NOMO-1 treated with dmso at 0.1 percent for 144 hours (cell line): ENCODE results near the gene URGCP.

Experiments
- DNase-seq: peaks from one replicate; lab custom pipeline; 2025; ENCODE audit not compliant: unreplicated experiment; lab: John Stamatoyannopoulos, UW

URGCP gene, protein sequence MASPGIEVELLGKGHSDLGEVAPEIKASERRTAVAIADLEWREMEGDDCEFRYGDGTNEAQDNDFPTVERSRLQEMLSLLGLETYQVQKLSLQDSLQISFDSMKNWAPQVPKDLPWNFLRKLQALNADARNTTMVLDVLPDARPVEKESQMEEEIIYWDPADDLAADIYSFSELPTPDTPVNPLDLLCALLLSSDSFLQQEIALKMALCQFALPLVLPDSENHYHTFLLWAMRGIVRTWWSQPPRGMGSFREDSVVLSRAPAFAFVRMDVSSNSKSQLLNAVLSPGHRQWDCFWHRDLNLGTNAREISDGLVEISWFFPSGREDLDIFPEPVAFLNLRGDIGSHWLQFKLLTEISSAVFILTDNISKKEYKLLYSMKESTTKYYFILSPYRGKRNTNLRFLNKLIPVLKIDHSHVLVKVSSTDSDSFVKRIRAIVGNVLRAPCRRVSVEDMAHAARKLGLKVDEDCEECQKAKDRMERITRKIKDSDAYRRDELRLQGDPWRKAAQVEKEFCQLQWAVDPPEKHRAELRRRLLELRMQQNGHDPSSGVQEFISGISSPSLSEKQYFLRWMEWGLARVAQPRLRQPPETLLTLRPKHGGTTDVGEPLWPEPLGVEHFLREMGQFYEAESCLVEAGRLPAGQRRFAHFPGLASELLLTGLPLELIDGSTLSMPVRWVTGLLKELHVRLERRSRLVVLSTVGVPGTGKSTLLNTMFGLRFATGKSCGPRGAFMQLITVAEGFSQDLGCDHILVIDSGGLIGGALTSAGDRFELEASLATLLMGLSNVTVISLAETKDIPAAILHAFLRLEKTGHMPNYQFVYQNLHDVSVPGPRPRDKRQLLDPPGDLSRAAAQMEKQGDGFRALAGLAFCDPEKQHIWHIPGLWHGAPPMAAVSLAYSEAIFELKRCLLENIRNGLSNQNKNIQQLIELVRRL

DNA sequence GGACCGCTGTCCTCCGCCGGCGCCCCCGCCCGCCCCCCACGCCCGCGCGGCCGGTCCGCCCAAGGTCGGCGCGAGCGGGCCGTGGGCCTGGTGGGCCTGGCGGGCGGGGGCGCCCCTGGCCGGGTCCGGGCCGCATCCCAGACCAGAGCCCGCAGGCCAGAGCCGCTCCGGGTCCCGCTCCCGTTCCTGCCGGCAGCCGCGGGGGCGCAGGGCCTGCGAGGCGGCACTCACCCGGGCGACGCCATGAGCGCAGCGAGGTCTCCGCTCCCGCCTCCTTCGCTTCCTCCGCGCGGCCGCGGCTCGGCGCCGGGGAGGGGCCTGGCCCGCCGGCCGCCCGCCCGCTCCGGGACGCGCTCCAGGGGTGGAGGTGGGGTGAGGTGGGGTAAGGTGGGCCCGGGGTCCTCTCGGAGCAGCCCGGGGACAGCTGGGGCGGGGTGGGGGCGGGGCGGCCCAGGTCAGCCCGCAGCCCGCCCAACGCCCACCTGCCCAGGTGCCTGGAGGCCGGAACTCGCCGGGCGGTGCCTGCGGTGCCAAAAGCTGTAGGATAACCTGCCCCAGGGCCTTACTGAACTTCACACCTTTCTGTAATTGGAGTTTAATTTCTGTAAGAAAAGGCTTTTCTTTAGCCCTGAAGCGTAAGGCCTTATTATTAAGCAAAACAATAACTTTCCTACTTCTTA is at the start of gene URGCP:
Gene URGCP, minus strand, starts transcription at position 266 of the 680 bp plus-strand sequence. Its CDS starts 21 bp downstream, at position 245.
- DNase-seq: peak; percentile 16

DNA sequence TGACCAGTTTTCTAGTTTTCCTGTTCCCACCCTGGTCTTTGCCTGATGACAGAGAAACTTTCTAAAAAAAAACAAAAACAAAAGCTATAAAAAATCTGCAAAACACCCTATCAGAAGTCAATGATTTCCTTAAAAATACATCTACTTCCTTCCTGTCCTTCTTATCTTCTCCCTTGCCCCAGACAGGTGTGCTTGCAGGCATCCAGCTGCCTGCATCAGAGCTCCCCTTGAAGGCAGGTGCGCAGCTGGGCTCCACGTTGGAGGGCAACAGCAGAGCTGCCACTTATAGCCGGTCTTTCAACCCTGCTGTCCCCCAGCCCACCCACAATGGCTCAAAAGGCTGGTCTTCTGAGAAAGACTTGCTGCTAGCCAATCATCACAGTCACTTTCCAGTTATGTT is 49.6 kb upstream of the URGCP start:
- DNase-seq: no peak

DNA sequence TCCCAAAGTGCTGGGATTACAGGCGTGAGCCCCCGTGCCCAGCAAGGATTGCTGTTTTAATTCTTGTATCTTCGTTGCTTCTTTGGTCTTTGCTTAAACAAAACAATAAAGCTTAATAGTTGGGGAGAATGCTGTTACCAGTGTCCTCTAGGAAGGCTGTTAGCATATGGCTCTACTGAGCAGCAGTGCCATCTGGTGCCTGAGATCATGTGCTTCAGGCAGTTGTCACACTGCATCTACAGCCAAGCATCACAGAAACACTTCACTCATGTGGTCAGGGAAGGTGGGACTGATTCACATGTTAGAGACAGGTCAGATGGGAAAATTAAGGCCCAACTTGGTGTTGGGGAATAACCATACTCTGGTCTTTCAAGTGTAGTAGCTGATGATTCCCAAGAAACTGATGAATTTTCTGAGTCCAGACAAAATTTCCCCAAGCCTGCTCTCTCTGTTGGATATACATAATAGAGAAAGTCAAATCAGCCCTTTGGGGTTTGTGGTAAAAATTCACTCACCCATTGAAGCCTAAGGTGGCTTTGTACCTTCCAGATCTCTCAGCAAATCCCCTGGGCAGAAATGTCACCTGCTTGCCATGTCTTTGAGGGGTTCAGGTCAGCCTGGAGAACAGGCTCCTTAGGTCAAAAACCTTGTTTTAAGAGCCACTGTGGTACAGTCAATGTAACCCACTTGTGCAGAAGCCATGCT is 48.3 kb upstream of the URGCP start:
- DNase-seq: no peak

DNA sequence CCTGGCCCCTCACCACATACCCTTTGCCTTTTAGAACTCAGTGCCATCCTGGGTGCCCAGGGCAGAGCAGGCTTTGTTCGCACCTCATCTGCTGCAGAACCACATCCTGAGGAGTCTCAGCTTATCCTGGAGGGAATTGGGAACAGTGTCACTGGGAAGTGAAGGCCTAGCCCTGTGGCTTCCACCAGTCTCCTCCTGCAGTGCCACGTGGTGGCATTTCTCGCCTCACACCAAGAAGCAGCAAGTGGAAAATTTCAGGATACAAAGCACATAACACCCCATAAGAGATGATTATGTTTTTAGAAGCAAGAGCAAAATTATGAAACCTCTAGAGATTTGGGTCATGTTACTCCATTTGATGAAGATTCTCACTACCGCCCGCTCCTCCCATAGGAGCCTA is 46.7 kb upstream of the URGCP start:
- DNase-seq: no peak

DNA sequence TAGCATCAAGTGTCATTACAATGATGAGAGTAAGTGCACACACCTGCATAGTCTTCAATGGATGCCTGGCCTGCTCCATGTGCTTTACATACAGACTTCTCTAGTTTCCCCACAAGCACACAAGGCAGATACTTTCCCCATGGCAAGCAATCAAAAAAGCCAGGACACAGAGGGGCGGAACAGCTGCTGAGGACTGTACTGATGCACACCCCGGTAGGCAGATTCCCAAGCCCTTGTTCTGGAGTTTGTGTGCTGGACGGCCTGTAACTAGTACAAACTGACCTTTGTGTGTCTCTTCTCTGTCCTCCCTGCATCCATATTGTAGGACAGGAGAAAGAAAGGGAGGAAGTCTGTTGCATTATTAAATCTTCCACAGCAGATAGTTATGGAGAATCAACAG is 45.6 kb upstream of the URGCP start:
- no peak for DNase-seq

DNA sequence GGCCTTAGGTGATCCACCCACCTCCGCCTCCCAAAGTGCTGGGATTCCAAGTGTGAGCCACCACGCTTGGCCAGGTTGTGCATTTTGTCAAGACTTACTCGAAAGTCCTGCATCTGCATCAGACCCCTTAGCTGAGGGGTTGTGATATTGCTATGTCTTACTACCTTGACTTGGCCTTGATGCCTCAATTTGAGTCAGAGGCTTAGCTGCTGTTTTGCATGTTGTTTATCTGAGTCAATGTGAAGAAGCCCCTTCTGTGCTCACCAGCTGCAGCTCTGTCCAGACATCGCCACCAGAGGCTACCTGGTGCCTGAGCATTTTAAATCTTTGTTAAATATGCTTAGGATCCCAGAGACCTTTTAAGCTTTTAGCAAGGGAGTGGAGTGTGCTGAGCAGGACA is 37.9 kb upstream of the URGCP start:
- no peak for DNase-seq

DNA sequence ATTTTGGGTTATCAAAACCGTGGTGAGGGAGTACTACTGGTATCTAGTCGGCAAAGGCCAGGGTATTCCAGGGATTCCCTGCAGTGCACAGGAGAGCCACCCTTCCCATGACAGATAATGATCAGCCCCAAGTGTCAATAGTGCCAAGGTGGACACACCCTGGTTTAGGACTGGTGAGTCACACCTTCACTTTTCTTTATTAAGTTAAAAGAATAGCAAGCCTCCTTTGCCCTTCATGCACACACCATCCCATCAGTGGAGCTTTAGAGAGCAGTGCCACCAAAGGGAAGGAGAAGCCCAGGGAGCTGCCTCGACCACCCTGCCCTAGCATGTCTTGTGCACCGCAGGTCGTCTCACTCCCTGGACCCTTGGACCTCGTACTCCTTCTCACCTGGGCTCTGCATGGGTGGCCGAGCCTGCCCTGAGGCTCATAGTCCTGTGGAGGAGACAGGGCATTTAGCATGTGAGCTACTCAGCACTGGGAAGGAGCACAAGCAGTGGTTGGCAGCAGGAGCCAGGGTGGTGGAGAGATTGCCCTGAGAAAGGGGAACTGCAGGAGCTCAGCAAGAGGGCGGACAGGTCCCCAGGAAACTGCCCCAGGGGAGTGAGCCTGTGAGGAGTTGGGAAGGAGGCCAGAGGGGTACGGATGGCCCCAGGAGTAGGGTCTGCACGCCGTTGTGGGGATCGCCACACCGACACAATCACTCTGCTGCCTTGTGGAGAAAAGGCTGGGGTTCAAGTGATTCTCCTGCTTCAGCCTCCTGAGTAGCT is 37.2 kb upstream of the URGCP start:
- no peak for DNase-seq

DNA sequence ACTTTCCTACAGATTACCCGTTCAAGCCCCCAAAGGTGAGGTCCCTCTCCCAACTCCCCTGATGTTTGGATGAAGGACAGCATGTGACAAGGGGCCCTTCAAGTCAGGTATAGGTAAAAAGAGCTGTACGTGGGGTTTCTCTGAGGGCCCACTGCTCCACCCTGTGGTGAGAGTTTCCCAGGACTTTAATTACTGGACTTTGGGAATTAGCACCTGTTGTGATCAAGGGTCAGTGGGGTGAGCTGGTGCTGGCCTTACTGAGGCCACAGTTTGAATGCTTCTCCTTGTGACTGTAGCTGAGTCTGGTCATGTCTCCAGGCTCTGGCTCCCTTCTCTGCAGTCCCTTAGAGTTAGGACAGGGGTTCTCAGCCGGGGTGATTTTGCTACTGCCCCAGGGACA is 36.6 kb upstream of the URGCP start:
- no peak for DNase-seq

DNA sequence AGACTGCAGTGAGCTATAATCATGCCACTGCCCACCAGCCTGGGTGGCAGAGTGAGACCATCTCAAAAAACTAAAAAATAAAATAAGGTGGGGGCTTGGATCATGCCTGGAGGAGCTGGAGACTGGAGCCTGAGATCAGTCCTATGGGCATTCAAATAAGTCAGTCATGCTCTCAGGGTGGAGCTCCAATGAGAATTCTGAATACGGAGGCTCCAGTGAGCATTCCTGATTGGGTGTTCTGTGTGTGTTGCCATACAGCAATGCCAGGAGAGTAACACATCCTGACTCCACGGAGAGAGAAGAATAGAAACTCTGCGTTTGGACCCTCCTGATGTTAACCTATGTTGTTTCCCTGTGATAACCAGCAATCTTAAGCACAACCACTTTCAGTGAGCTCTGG is 35.9 kb upstream of the URGCP start:
- no peak for DNase-seq

DNA sequence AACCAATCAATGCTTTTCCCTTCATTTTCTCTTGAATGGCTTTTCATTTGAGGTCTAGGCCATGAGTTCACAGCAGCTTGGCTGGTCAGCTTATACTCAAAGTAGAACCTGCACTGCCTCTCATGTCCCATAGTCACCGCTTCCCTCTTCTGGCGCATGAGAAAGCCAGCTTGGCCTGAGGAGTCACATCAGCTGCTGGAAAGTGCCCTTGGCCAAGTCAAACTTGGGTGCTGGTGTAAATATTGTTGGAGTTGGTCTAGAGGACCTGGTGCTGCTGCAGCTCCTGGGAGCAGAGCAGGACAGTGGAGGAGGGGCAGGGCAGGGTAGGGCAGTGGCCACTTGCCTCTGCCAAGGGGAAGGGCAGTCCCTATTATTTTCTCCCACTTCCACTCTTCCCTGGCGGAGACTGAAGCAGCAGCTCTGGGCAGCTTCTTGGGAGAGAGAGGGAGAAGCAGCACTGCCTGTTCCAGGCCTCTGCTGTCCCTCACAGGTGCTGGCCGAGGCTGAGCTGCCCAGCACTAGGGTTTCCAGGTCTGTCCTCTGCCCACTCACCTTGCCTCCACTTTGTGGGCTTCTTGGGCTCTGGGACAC is 32.6 kb upstream of the URGCP start:
- DNase-seq: no peak

DNA sequence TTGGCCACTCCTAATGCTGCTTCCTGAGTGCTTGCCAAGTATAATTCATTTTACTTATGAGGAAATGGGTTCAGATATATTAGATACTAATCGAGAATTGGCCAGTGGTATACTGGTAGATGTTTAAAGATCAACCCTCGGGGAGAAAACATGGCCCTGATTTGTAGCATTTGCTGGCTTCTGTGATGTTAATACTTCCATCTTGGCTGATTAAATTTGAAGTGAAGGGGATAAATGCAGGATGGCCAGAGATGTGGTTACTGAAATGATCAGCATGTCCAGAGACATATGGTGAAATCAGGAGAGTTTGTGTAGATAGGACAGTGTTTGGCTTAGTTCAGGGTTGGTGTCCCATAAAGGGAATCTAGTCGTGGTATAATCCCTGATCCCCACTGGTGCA is 31.0 kb upstream of the URGCP start:
- DNase-seq: no peak

DNA sequence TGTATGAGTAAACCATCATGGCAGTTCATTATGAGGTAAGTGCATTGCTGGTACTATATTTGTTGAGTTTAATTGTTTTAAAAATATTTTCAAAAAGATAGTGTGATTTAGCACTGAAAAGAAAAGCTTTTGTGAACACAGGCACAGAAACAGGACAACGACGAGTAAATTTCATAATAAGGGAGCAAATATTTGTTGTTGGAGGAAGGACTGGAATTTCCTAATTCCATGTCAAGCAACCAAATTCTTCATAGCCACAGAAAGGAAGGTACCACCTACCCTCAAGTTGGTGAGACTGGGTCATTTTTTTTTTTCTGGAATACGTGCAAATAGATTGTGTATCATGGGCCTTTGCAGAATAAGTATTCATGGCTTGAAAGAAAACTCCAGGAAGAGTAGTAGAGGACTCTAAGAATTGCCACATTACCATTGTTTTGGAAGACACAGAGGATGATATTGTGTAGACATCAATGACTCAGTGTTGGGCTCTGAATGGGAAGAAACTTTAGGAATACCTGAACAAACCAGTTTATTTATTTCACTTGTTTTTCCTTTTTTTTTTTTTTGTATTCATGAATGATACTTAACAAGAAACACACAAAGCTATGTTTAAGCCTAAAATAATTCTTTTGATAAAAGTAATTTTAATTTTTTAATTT is 27.6 kb upstream of the URGCP start:
- no peak for DNase-seq

DNA sequence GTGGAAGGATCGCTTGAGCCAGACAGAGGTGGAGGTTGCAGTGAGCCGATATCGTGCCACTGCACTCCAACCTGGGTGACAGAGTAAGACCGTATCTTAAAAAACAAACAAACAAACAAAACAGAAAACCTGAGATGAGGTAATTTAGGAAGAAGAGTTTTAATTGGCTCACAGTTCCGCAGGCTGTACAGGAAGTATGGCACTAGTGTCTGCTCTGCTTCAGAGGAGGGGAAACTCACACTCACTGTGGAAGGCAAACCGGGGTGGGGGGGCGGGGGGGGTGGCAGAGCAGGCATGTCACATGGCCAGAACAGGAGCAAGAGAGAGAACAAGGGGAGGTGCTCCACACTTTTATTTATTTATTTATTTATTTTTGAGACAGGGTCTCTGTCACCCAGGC is 24.9 kb upstream of the URGCP start:
- no peak for DNase-seq

DNA sequence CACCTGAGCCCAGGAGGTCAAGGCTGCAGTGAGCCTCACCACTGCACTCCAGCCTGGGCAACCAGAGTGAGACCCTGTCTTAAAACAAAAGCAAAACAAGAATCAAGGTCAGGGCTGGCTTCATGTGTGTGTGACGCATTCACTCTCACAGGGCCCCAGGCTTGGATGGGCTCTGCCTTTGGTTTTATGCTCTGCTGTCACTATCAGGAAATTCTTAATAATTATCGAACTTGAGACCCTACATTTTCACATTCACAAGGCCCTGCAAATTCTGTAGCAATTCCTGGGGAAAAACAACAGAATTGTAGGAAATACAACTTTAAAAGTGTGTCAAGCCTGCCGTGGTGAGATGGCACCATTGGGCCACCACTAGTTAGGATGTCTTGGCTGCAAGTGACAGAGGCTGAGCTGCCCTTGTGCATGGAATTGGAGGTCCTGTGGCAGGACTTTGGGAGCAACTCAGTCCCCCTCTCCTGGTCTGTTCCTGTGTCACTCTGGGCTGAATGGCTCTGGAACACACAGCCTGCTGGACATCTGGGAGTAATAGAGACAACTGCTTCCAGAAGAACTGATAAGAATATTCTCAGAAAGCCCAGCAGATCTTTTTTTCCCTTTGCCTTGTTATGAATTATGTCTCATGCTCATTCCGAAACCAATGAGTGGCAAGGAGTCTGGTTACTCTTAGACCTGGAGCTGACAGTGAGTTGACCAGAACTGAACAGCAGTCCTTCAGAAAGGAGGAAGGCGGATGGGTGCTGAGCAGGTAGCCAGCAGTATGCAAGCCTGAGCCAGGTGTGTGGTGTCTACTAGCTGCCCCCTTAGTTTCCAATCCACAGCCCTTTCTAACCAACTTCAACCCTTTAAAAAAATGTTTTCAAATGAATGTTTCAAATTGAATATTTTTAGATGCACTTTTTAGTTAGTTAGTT is 23.4 kb upstream of the URGCP start:
- DNase-seq: no peak

DNA sequence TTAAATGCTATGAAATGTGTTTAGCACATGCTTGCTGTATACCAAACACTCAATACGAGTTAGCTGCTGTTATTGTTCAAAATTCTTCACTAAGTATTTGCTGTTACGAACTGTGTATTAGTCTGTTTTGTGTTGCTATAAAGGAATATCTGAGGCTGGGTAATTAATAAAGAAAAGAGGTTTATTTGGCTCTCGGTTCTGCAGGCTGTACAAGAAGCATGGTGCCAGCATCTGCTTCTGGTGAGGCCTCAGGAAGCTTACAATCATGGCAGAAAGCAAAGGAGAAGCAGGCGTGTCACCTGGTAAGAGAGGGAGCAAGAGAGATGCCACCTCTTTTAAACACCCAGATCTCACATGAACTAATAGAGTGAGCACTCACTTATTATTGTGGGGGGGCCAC is 21.4 kb upstream of the URGCP start:
- DNase-seq: no peak

DNA sequence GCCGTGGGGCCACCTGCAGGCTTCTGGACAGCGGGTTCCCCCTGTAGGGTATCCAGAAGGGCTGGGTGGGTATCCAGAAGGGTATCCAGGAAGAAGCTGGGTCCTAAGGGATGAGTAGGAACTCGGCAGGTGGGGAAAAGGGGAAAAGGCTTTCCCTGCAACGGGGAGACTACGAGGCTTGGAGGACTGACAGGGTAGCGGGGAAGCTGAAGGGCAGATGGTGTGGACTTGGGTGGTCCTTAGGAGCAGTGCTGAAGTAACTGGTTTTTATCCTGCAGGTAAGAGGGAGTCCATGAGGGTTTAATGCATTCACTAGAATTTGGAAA is 20.4 kb upstream of the URGCP start:
- no peak for DNase-seq

DNA sequence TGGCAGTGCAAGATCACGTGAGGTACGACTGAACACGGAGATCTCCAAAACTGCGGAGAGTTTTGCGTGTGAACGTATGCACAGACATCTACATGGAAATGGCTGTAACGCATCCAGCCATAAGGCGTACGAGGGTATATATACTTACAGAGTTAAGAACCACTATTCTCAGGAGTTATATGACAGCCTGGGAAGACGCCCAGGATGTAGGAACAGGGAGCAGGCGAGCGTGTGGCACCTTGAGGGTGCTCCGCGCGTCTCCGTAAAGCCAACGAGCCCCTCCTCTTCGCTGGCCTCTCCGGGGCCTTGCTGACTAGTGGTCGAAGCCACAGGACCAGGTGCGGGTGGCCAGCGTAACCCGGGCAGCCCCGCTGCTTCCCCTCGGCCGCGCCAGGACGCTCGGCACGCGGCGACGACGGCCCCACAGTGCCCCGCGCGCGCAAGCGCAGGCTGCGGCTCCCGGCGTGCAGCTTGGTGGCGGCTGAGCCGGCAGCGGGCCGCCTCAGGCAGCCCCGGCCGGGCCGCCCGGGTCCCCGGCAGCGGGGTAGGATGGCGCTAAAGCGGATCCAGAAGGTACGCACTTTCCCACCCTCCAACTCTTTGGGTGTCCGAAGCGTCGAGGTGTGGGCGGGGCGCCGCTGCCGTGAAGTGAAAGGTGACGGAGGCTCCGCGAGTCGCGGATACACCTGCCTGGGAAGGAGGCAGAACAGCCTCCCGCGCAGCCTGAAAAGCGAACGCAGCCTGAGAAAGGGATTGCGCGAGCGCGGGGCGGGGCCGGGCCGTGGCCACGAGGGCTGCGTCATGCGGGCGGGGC is 19.8 kb upstream of the URGCP start, which contains the start of gene UBE2D4:
Gene UBE2D4, plus strand, starts transcription at position 453 of the 814 bp plus-strand sequence. Its CDS starts 97 bp downstream, at position 550.
- DNase-seq: peak; percentile 68
